UCSD-AML1 (cell line): ENCODE results near the gene EPS8.

Source experiments
- DNase-seq: peaks from one replicate; lab custom pipeline; 2025; ENCODE audit not compliant: unreplicated experiment; lab: John Stamatoyannopoulos, UW

Gene EPS8

GRCh38 chr12:15721316-15722115, 67.7 kb downstream of the EPS8 start:
- no peak for DNase-seq

- no peak for DNase-seq
Observed at GRCh38 chr12:15720295-15720694, 68.9 kb downstream of the EPS8 start.

- DNase-seq = no peak
Observed at GRCh38 chr12:15719230-15719629, 70.0 kb downstream of the EPS8 start.

GRCh38 chr12:15717940-15718567, 71.1 kb downstream of the EPS8 start:
- no peak for DNase-seq

GRCh38 chr12:15716581-15716980, 72.6 kb downstream of the EPS8 start:
- DNase-seq = no peak

GRCh38 chr12:15714256-15714655, 74.9 kb downstream of the EPS8 start:
- no peak for DNase-seq

GRCh38 chr12:15712823-15713660, 76.1 kb downstream of the EPS8 start:
- DNase-seq = no peak

GRCh38 chr12:15712160-15712559, 77.0 kb downstream of the EPS8 start:
- no peak for DNase-seq

GRCh38 chr12:15710860-15711510, 78.2 kb downstream of the EPS8 start:
- DNase-seq = no peak

GRCh38 chr12:15709551-15709950, 79.6 kb downstream of the EPS8 start:
- no peak for DNase-seq

GRCh38 chr12:15708396-15709076, 80.7 kb downstream of the EPS8 start:
- no peak for DNase-seq

GRCh38 chr12:15707516-15708199, 81.5 kb downstream of the EPS8 start:
- DNase-seq = no peak

GRCh38 chr12:15706010-15706676, 83.0 kb downstream of the EPS8 start:
- DNase-seq = no peak

GRCh38 chr12:15705606-15706005, 83.6 kb downstream of the EPS8 start:
- DNase-seq = no peak

- DNase-seq = no peak
Observed at GRCh38 chr12:15702276-15702675, 86.9 kb downstream of the EPS8 start.

- no peak for DNase-seq
Observed at GRCh38 chr12:15701631-15702156, 87.5 kb downstream of the EPS8 start.

GRCh38 chr12:15701206-15701605, 88.0 kb downstream of the EPS8 start:
- no peak for DNase-seq

- no peak for DNase-seq
Observed at GRCh38 chr12:15700595-15700994, 88.6 kb downstream of the EPS8 start.

GRCh38 chr12:15699886-15700285, 89.3 kb downstream of the EPS8 start:
- DNase-seq = no peak
